ENCODE measurements around the gene ZNF174. TPM values are rescaled to one million over a fixed set of nuclear protein-coding genes. Genes with fewer than 3 reads are reported as not detected.

Gene ZNF174
- total RNA-seq, 2 donors from 2014 or later = 5.4 to 16.8 TPM

GRCh38 chr16:3377917-3378316 is 23.1 kb upstream of the ZNF174 start:
- Histone ChIP-seq H3K4me3 (no peak overlapping the region), H3K36me3 (peaks cover 8% of the 10 kb centered on the region), H3K27me3 (replicated peaks; ENCODE audit: insufficient read depth) (no peaks in the 10 kb centered on the region), H3K9me3 (peaks cover 88% of the 10 kb centered on the region), H3K4me1 (ENCODE audit: control insufficient read depth in 1 of 2, low read depth in 2 of 2) (no peaks in the 10 kb centered on the region), H3K27ac (no peak overlapping the region)
- no peak for ATAC-seq (ENCODE audit: insufficient number of reproducible peaks, low FRiP score, low read depth)
- TF ChIP-seq CTCF (IDR thresholded peaks at IDR 0.05) = no peak
- no peak for DNase-seq (ENCODE audit: low spot score)

- H3K9me3 ChIP-seq = peaks cover 87% of the 10 kb centered on the region
- no peak for ATAC-seq (ENCODE audit: insufficient number of reproducible peaks, low FRiP score, low read depth)
- no peak for TF ChIP-seq CTCF (IDR thresholded peaks at IDR 0.05)
- H3K4me1 ChIP-seq (ENCODE audit: control insufficient read depth in 1 of 2, low read depth in 2 of 2) = no peaks in the 10 kb centered on the region
- H3K27me3 ChIP-seq (replicated peaks; ENCODE audit: insufficient read depth) = no peaks in the 10 kb centered on the region
- H3K36me3 ChIP-seq = peaks cover 46% of the 10 kb centered on the region
- H3K27ac ChIP-seq = no peak overlapping the region
- DNase-seq (ENCODE audit: low spot score) = no peak
- H3K4me3 ChIP-seq = peak overlapping the region; percentile 14
These were observed 18.0 kb upstream of the ZNF174 start for GRCh38 chr16:3383045-3383448.

GRCh38 chr16:3388325-3388724 is 12.7 kb upstream of the ZNF174 start:
- Histone ChIP-seq H3K4me1 (ENCODE audit: control insufficient read depth in 1 of 2, low read depth in 2 of 2) (no peaks in the 10 kb centered on the region), H3K27ac (no peak overlapping the region), H3K27me3 (replicated peaks; ENCODE audit: insufficient read depth) (no peaks in the 10 kb centered on the region), H3K4me3 (no peak overlapping the region), H3K36me3 (peaks cover 76% of the 10 kb centered on the region), H3K9me3 (peaks cover 80% of the 10 kb centered on the region)
- TF ChIP-seq CTCF (IDR thresholded peaks at IDR 0.05) = no peak
- DNase-seq (ENCODE audit: low spot score) (no peak), ATAC-seq (ENCODE audit: insufficient number of reproducible peaks, low FRiP score, low read depth) (no peak)

- ATAC-seq (ENCODE audit: insufficient number of reproducible peaks, low FRiP score, low read depth) = no peak
- Histone ChIP-seq H3K9me3 (peaks cover 74% of the 10 kb centered on the region), H3K27ac (no peak overlapping the region), H3K27me3 (replicated peaks; ENCODE audit: insufficient read depth) (no peaks in the 10 kb centered on the region), H3K4me3 (no peak overlapping the region), H3K36me3 (peaks cover 76% of the 10 kb centered on the region), H3K4me1 (ENCODE audit: control insufficient read depth in 1 of 2, low read depth in 2 of 2) (no peaks in the 10 kb centered on the region)
- no peak for TF ChIP-seq CTCF (IDR thresholded peaks at IDR 0.05)
- DNase-seq (ENCODE audit: low spot score) = no peak
These were observed 11.2 kb upstream of the ZNF174 start for GRCh38 chr16:3389663-3390338.

- H3K27ac ChIP-seq = peak overlapping the region; percentile 55 to 79
- H3K9me3 ChIP-seq = peaks cover 7% of the 10 kb centered on the region
- ATAC-seq (ENCODE audit: insufficient number of reproducible peaks, low FRiP score, low read depth) (no peak), DNase-seq (ENCODE audit: low spot score) (no peak)
- peaks cover 10 to 32% of the 10 kb centered on the region in 2 donors for H3K4me1 ChIP-seq (ENCODE audit: control insufficient read depth in 1 of 2, low read depth in 2 of 2)
- H3K27me3 ChIP-seq (replicated peaks; ENCODE audit: insufficient read depth) = no peaks in the 10 kb centered on the region
- peaks cover 32% of the 10 kb centered on the region for H3K36me3 ChIP-seq
- H3K4me3 ChIP-seq = peak overlapping the region; percentile 91
- TF ChIP-seq CTCF (IDR thresholded peaks at IDR 0.05) = no peak
These were observed 603 bp upstream of the ZNF174 start for GRCh38 chr16:3400446-3400778.
